GM21367 (cell line): ENCODE measurements around the gene PICK1.

Experiments used
- ATAC-seq: cut with Tn5 transposase; IDR thresholded peaks from one replicate; pipeline ENCODE4 v1.9.1; 2021; ENCODE audit not compliant: unreplicated experiment

Gene PICK1

GRCh38 chr22:38046070-38046748, 11.0 kb upstream of the PICK1 start:
- no peak for ATAC-seq

DNA sequence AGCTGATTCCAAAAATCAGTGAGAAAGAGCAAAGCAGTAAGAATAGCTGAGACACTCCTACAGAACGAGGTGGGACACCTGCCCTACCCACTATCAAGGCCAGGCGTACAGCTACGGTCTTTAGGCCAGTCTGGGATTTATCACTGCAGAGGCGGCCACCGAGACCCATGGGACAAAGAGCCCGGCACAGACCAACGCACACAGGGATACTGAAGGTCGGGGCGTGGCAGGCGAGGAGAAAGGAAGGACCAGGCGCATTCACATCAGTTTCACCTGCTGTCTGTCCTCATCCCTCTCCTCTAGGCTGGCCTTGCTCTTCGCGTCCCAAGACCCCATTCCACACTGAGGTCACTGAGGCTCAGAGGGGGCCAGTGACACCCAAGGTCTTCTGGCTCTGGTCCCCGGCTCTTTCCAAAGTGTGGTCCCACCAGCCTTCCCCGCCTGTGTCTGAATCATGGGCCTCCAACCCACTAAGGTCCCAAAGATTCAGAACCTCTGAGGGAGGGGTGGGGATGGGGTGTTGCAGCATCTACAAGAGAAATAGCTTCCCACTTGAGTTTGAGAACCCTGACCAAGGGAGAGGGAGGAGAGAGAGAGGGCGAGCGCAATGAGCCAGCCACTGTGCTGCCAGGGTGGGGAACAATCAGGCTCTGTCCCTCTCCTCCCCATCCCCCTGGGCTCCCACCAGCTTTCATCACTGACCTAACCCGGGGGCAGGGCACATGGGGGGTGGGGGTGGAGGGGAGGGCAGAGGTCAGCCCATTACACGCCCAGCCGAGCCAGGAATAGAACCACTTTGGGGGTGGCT, 7.2 kb upstream of the PICK1 start:
- no peak for ATAC-seq

DNA sequence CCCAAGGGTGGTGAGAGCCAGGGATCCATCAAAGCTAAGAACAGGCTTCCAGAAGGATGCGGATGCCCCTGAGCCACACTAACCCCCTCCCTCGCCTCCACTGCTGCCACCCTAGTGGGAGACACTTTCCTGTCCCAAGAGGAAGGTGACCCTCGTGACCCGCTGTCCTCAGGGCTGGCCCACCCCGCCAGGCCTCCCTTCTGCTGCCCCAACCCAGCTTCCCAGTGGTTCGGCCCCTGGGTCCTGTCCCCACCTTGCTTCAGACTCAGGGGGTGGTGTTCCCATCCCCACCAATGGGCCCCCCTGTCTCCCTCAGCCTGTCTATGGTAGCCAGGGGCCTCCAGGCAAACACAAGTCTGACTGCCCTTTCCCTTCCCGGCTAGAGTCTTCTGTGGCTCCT, 6.5 kb upstream of the PICK1 start:
- no peak for ATAC-seq

DNA sequence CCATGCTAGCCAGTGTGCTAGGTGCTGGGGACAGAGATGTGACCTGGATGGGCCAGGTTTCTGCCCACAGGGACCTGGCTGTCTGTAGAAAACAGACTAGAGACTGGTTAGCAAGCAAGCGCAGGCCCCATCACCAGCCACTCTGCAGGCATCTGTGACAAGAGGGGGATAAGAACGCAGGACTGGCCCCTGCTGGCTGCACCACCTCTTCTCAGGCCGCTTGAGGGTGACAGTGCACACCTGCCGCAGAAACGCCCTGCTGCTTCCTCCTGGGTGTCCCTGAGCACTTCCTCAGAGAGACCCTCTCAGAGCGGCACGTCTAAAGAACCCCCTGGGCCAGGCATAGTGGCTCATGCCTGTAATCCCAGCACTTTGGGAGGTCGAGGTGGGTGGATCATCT, 5.9 kb upstream of the PICK1 start:
- no peak for ATAC-seq

GRCh38 chr22:38051900-38052862, 5.0 kb upstream of the PICK1 start:
- ATAC-seq: no peak

GRCh38 chr22:38062791-38063190, 5.6 kb downstream of the PICK1 start:
- no peak for ATAC-seq

DNA sequence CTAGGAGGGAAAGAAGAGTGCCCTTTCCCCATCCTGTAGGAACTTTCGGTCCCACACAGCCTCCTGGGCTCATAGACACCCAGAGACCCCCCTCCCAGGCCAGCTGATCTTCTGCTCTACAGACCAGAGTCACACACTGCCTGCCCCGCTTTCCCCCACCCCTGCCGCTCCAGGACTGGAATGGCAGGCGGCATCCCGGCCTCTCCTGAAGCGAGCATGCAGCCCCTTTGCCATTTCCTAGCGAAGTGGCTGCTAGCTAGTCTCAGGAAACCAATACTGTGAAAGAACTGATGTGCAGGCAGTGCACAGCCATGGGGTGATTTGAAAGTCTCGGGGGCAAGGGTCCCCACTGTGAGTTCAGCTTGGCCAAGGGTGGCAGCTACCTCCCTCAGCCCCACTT, 8.3 kb downstream of the PICK1 start:
- ATAC-seq: no peak

GRCh38 chr22:38066381-38067027, 9.3 kb downstream of the PICK1 start:
- ATAC-seq: no peak

DNA sequence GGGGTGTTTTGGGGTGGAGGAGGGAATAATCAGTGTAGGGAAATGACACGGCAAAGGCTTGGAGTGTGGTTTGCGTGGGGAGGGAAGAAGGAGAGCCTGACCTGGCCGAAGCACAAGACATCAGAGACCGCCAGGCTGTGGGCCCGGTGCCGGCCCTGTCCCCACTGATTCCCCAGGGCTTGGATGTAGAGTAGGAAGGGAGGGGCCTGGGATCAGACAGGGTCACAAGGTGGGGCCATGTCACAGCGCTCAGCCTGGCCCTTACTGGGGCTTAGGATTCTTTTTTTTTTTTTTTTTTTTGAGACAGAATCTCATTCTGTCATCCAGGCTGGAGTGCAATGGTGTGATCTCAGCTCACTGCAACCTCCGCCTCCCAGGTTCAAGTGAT, 9.8 kb downstream of the PICK1 start:
- ATAC-seq: no peak

DNA sequence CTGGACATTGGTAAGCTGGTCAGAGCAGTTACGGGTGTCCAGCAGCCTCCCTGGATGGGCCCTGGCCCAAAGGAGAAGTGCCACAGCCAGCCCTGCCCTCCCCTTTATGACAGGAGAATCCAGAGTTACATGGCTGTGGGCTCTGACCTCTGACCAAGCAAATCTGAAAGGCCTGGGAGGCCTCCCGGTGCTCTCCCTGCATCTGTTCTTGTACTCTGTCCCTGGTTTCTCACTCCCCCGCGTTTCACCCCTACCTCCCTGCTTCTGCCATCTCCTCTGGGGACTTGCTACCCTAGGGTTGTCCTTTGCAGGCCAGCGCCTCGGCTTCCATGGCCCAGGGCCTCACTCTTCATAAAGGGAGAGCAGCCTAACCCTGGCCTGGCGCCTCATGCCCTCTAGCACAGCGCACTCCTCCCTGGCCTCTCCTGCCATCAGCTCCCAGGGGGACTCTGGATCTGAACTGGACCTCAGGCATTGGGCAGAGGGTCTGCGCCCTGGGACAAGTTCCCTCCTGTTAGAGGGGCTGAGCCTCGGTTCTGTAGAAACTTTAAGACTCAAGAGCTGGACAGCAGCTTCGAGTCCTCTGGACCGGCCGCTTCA, 10.7 kb downstream of the PICK1 start:
- no peak for ATAC-seq

GRCh38 chr22:38068641-38069371, 11.6 kb downstream of the PICK1 start:
- ATAC-seq: no peak

GRCh38 chr22:38069372-38070249, 12.4 kb downstream of the PICK1 start:
- no peak for ATAC-seq

- ATAC-seq: no peak
Observed at GRCh38 chr22:38070250-38070921, 13.2 kb downstream of the PICK1 start.

DNA sequence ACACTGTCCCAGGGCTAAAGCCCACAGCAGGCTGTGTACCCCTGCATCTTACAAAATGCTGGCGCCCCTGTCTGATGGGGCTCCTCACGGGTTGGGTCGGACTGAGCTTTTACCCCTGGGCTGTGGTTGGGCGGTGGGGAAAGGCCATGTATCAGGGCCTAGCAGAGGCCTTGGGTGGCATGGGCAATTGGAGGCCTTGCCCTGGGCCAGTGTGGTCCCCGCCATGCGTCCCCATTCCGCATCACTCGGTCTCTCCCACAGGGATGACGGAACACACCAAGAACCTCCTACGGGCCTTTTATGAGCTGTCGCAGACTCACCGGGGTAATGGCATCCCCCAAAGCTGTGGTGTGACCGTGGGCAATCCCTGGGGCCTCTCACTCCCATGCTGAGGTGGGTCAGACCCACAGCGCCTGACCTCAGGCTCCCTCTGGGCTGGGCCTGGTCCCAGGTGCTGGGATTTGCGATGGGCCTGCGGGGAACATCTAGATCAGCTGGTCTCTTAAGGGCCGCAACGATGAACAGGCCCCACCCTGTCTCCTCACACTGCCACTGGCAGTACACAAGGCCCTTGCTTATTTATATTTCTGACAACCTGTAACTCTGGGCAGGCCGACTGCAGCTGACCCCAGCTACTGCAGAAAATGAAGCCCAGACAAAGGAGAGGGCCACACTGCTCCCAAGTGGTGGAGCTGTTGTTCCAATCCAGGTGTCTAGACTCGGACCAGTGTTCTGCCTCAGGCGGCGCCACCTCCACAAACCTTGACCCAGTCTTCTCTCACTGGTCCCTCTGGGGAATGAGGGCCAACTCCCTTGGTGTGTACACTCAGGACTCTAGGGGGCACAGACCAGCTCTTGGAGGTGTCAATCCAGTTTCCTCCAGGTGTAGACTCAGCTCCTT, 14.5 kb downstream of the PICK1 start:
- ATAC-seq: no peak

- no peak for ATAC-seq
Observed at GRCh38 chr22:38072322-38073149, 15.3 kb downstream of the PICK1 start.
